Liver (tissue), 3 donors: ENCODE results near the gene GNAT2.

Source experiments
- ATF3 ChIP-seq: IDR thresholded peaks from 2 replicates; pipeline ENCODE4 v1.6.1; 2016; ENCODE audit warnings: antibody characterized with exemption
- CTCF ChIP-seq: fragments of 150-350 bp; IDR thresholded peaks from 2 replicates; pipeline ENCODE4 v1.5.1; 2017; ENCODE audit warnings: improper control_type of control experiment, low read depth, low read length; ENCODE audit not compliant: missing input control
- GABPA ChIP-seq, 2 donors: IDR thresholded peaks in 1 of 2; conservative IDR thresholded peaks in 1 of 2; 2 replicates each; pipeline ENCODE4 v1.6.1; 2016; ENCODE audit warnings: antibody characterized with exemption in 2 of 2, mild to moderate bottlenecking in 1 of 2, moderate library complexity in 1 of 2
- JUND ChIP-seq, 2 donors: IDR thresholded peaks; 2 replicates each; pipeline ENCODE4 v1.6.1; 2016; ENCODE audit warnings: antibody characterized with exemption in 2 of 2
- MAX ChIP-seq: IDR thresholded peaks from 2 replicates; pipeline ENCODE4 v1.6.1; 2016; ENCODE audit warnings: antibody characterized with exemption
- RAD21 ChIP-seq, 2 donors: IDR thresholded peaks; 2 replicates each; pipeline ENCODE4 v1.6.1; 2016; ENCODE audit warnings: antibody characterized with exemption in 2 of 2, mild to moderate bottlenecking in 2 of 2
- REST ChIP-seq: IDR thresholded peaks from 2 replicates; pipeline ENCODE4 v1.6.1; 2016; ENCODE audit warnings: antibody characterized with exemption, mild to moderate bottlenecking
- SP1 ChIP-seq: IDR thresholded peaks from 2 replicates; pipeline ENCODE4 v1.6.1; 2018; ENCODE audit warnings: antibody characterized with exemption, mild to moderate bottlenecking
- TAF1 ChIP-seq: conservative IDR thresholded peaks from 2 replicates; pipeline ENCODE4 v1.6.1; 2016; ENCODE audit warnings: antibody characterized with exemption, mild to moderate bottlenecking
- YY1 ChIP-seq: IDR thresholded peaks from 2 replicates; pipeline ENCODE4 v1.6.1; 2016; ENCODE audit warnings: antibody characterized with exemption, mild to moderate bottlenecking
- ZBTB33 ChIP-seq: IDR thresholded peaks from 2 replicates; pipeline ENCODE4 v1.6.1; 2016; ENCODE audit warnings: antibody characterized with exemption
- donor health status: healthy.
- donor health status: healthy.

- TF ChIP-seq CTCF = no peak
- no peak for TF ChIP-seq REST
- TF ChIP-seq TAF1 = no peak
- no peak for TF ChIP-seq MAX
- no peak for TF ChIP-seq GABPA (IDR thresholded peaks at IDR 0.05 in 1 of 2, conservative IDR thresholded peaks at IDR 0.05 in 1 of 2)
- no peak for TF ChIP-seq ATF3
- TF ChIP-seq JUND (IDR thresholded peaks at IDR 0.05) = no peak
- no peak for TF ChIP-seq ZBTB33
- no peak for TF ChIP-seq RAD21 (IDR thresholded peaks at IDR 0.05)
- no peak for TF ChIP-seq YY1
- no peak for TF ChIP-seq SP1
Measured at GRCh38 chr1:109641078-109641740, 21.8 kb upstream of the GNAT2 start.
